Gastroesophageal sphincter (tissue), 4 donors: ENCODE data around the gene JAKMIP2. TPM values are rescaled to one million over a fixed set of nuclear protein-coding genes. Genes with fewer than 3 reads are reported as not detected.
A peak's percentile ranks its signal among the peaks of the same experiment; 100 is the strongest.
"Not testable (repeated sequence)": the region's sequence is repeated elsewhere in the genome, so short reads cannot be mapped to it uniquely, and the experiment has no call there.

Source experiments
- ATAC-seq: fragments of 150-250 bp; one replicate; pipeline ENCODE4 v1.9.1; 2016; ENCODE audit warnings: mild to moderate bottlenecking, moderate library complexity
- H3K27ac ChIP-seq, 4 donors: fragments of 200-600 bp; sonication (generic) in 3 of 4; 1 replicate in 3 of 4; 2 replicates in 1 of 4; pipeline ENCODE4 v1.5.1; 2016 to 2019
- H3K27me3 ChIP-seq: fragments of 200-600 bp; sonication (generic); one replicate; pipeline ENCODE4 v1.5.1; 2019
- H3K36me3 ChIP-seq, 2 donors: fragments of 200-600 bp; sonication (generic); one replicate each; pipeline ENCODE4 v1.5.1; 2019; ENCODE audit warnings: control low read depth in 1 of 2
- H3K4me1 ChIP-seq, 3 donors: fragments of 200-600 bp; sonication (generic); 1 replicate in 2 of 3; 2 replicates in 1 of 3; pipeline ENCODE4 v1.5.1; 2016 to 2019; ENCODE audit warnings: control low read depth in 2 of 3
- H3K4me3 ChIP-seq, 2 donors: fragments of 200-600 bp; sonication (generic); one replicate each; pipeline ENCODE4 v1.5.1; 2019; ENCODE audit warnings: mild to moderate bottlenecking in 1 of 2, moderate library complexity in 1 of 2
- H3K9me3 ChIP-seq, 3 donors: fragments of 200-600 bp; sonication (generic); one replicate each; pipeline ENCODE4 v1.5.1; 2017 to 2019; ENCODE audit warnings: control low read depth in 2 of 3
- EP300 ChIP-seq: sonication (generic); formaldehyde crosslinking; IDR thresholded peaks from one replicate; pipeline ENCODE4 v1.6.1; 2017; ENCODE audit warnings: antibody characterized with exemption, mild to moderate bottlenecking
- POLR2A ChIP-seq, 2 donors: fragments of 450-650 bp; IDR thresholded peaks; one replicate each; pipeline ENCODE4 v1.6.1; 2017; ENCODE audit warnings: antibody characterized with exemption in 2 of 2, mild to moderate bottlenecking in 2 of 2, moderate library complexity in 1 of 2
- POLR2AphosphoS5 ChIP-seq: sonication (generic); formaldehyde crosslinking; IDR thresholded peaks from one replicate; pipeline ENCODE4 v1.6.1; 2017; ENCODE audit warnings: antibody characterized with exemption
- WGBS, 2 donors: methylation state at CpG; one replicate each; pipeline ENCODE4 v1.1.5; 2018; ENCODE audit warnings: low coverage in 1 of 2; 5-methylcytosine and 5-hydroxymethylcytosine counted together
- total RNA-seq, 4 donors: library from RNA; depleted of rRNA; stranded (reverse); fragments of >200 nt; gene quantifications; one replicate each; pipeline ENCODE4 v1.1.0, GENCODE V29; 2016
- TF ChIP-seq, protein P1 (sequence below), 4 experiments: fragments of 200-600 bp in 2 of 4; fragments of 450-650 bp in 2 of 4; sonication (generic) in 1 of 4; IDR thresholded peaks; one replicate each; pipeline ENCODE4 v1.5.1; 2017 to 2019; ENCODE audit warnings: antibody characterized with exemption in 4 of 4, mild to moderate bottlenecking in 2 of 4, moderate library complexity in 2 of 4

JAKMIP2 gene
- total RNA-seq, 4 donors from 2014 or later: 0.62 to 2.3 (median 0.79) TPM

DNA sequence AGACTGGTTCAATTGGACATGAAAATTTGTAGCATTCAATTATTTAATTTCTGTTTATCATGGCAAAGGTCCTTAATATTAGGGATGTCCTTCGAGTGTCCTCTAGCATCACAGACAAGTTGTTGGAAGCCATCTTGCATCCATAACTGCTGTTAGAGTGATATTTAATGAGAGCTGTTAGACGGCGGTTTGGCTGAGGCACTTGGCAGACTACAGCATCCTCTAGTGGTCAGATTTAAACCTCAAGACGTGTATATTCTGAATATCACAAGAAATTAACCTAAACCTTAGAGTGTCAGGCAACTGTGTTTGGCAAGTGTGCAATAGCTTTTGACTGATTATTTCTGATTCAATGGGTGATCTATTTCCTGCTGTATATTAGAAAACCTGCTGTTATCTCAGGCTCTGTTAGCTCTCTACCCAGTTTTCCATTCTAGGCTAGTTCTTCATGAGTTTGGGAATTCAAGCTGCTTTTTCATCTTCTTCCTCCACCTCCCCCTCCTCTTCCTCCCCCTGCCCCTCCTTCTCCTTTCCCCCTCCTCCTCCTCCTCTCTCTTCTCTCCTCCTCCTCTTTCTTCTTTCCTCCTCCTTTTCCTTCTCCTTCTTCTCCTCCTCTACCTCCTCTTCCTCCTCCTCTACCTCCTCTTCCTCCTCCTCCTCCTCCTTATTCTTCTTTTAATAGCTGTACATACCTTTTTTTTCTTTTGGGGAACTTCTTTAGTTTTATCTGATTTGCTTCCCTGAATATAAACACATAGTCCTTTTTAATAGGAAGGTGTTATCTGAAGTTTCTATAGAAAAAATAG lies 40.4 kb upstream of the JAKMIP2 start:
- H3K4me3 ChIP-seq: no peak overlapping the region
- H3K9me3 ChIP-seq: no peaks in the 10 kb centered on the region
- H3K27ac ChIP-seq: no peak overlapping the region
- WGBS, 2 donors: 0% methylated on average over 1 to 3 of the region's 4 CpGs
- H3K27me3 ChIP-seq: no peaks in the 10 kb centered on the region
- TF ChIP-seq, protein P1, sequence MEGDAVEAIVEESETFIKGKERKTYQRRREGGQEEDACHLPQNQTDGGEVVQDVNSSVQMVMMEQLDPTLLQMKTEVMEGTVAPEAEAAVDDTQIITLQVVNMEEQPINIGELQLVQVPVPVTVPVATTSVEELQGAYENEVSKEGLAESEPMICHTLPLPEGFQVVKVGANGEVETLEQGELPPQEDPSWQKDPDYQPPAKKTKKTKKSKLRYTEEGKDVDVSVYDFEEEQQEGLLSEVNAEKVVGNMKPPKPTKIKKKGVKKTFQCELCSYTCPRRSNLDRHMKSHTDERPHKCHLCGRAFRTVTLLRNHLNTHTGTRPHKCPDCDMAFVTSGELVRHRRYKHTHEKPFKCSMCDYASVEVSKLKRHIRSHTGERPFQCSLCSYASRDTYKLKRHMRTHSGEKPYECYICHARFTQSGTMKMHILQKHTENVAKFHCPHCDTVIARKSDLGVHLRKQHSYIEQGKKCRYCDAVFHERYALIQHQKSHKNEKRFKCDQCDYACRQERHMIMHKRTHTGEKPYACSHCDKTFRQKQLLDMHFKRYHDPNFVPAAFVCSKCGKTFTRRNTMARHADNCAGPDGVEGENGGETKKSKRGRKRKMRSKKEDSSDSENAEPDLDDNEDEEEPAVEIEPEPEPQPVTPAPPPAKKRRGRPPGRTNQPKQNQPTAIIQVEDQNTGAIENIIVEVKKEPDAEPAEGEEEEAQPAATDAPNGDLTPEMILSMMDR (IDR thresholded peaks at IDR 0.05): peak; percentile 85 to 90 (median 88)
- TF ChIP-seq POLR2AphosphoS5: no peak
- H3K4me1 ChIP-seq: no peaks in the 10 kb centered on the region
- ATAC-seq: peak; percentile 51
- no peaks in the 10 kb centered on the region for H3K36me3 ChIP-seq

DNA sequence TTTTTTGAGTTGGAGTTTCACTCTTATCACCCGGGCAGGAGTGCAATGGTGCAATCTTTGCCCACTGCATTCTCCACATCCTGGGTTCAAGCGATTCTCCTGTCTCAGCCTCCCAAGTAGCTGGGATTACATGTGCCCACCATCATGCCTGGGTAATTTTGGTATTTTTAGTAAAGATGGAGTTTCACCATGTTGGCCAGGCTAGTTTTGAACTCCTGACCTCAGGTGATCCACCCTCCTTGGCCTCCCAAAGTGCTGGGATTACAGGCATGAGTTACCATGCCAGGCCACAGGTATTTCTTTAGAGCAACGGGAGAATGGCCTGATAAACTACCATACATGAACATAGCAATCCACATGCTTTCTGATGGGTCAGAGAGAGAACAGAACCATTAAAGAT lies 39.7 kb upstream of the JAKMIP2 start:
- H3K27ac ChIP-seq, ATAC-seq, H3K4me3 ChIP-seq, H3K4me1 ChIP-seq, H3K36me3 ChIP-seq, H3K9me3 ChIP-seq, H3K27me3 ChIP-seq: not testable (repeated sequence)
- WGBS, 2 donors: 80 to 93% methylated on average over 2 to 3 of the region's 3 CpGs

DNA sequence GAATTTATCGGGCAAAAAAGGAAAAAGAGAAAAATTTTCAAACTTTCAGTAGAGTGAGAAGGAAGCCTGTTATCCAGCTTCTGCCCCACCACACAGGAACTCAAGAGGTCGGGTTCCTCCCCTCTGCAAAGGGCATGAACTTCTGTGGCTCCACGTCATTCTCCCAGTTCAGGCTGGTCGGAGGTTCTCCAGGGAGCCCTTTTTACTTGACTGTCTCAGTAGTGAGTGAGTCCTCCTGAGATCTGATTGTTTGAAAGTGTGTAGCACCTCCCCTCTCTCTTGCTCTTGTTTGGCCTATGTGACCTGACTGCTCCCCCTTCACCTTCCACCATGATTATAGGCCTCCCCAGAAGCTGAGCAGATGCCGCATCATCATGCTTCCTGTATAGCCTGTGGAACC lies 39.2 kb upstream of the JAKMIP2 start:
- no peaks in the 10 kb centered on the region for H3K9me3 ChIP-seq
- no peaks in the 10 kb centered on the region for H3K27me3 ChIP-seq
- 90 to 100% methylated on average over 3 to 5 of the region's 5 CpGs for WGBS, 2 donors
- no peaks in the 10 kb centered on the region for H3K4me1 ChIP-seq
- no peak overlapping the region for H3K4me3 ChIP-seq
- ATAC-seq: no peak
- no peak for TF ChIP-seq POLR2AphosphoS5
- TF ChIP-seq, protein P1 (IDR thresholded peaks at IDR 0.05): no peak
- no peak for TF ChIP-seq POLR2A (IDR thresholded peaks at IDR 0.05)
- no peak for TF ChIP-seq EP300
- H3K36me3 ChIP-seq: no peaks in the 10 kb centered on the region
- H3K27ac ChIP-seq: no peak overlapping the region

DNA sequence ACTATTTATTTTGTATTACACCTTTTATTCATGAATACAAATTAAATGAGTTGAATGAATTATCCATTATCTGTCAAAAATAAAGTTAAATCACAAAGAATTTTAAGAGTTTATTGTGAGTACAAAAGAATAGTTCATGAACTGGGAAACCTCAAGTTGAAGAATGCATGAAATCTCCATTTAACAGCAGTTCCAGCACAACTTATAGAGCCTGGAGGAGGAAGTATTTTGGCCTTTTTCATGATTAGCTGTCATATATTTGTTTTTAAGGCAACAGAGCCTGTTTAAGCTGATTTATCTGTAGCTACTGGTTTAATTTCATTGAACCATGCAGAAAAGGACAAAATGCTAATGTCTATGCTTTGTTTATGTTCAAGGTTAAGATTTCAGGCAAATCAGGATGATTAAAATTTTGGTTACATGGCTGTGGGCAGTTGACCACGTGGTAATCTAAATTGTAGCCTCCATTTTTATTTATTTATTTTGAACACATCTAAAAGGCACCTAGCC lies 36.8 kb upstream of the JAKMIP2 start:
- Histone ChIP-seq H3K27me3 (no peaks in the 10 kb centered on the region), H3K4me1 (no peaks in the 10 kb centered on the region), H3K4me3 (no peak overlapping the region), H3K27ac (no peak overlapping the region), H3K9me3 (no peaks in the 10 kb centered on the region), H3K36me3 (no peaks in the 10 kb centered on the region)
- TF ChIP-seq EP300: no peak
- TF ChIP-seq, protein P1 (IDR thresholded peaks at IDR 0.05): no peak
- TF ChIP-seq POLR2A (IDR thresholded peaks at IDR 0.05): no peak
- TF ChIP-seq POLR2AphosphoS5: no peak
- 24% methylated on average over 1 of the region's 1 CpG; no CpG with 5 or more reads in 1 of the 2 donors for WGBS, 2 donors
- ATAC-seq: no peak

DNA sequence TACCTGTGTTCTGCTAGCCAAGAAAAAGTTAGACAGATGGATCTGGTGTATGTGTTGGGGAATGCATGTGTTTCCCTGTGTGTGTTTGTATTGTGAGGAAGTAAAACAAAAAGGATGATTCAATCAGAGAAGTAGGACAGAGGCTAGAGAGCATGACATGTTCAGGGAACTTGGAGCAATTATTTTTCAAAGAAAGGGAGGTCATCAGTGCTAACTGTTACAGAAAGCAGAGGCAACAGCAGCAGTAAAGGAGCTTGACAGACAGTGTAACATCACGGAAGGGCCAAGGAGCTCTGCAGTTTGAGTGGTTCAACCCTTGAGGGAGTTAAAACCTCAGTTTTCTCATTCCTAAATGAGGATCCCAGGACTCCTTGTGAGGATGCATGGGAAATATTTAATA lies 35.8 kb upstream of the JAKMIP2 start:
- Histone ChIP-seq H3K4me3 (no peak overlapping the region), H3K27ac (no peak overlapping the region), H3K27me3 (no peaks in the 10 kb centered on the region), H3K36me3 (no peaks in the 10 kb centered on the region), H3K4me1 (no peaks in the 10 kb centered on the region), H3K9me3 (no peaks in the 10 kb centered on the region)
- no peak for ATAC-seq
- WGBS, 2 donors: 60 to 67% methylated on average over 1 of the region's 1 CpG
- TF ChIP-seq POLR2AphosphoS5 (no peak), POLR2A (IDR thresholded peaks at IDR 0.05) (no peak)

DNA sequence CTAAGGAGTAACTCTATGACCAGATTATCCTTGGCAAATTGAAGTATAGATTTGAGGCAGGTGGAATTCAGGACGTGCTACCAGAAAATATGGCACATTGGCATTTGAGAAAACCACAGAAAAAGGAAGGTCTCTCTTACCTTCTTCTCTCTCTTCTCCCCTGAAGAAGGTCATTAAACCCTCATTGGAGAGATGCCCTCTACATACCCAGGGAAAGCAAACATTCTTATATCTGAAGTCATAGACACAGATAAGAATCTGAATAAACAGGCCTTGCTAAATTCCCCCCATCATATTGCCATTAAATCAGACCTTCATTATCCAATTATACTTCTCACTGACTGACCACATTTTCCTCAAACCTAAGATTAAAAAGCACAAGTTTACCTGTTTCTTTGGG lies 31.2 kb upstream of the JAKMIP2 start:
- H3K36me3 ChIP-seq: no peaks in the 10 kb centered on the region
- H3K27ac ChIP-seq: no peak overlapping the region
- 77% methylated on average over 1 of the region's 1 CpG; no CpG with 5 or more reads in 1 of the 2 donors for WGBS, 2 donors
- TF ChIP-seq POLR2AphosphoS5: no peak
- no peak for TF ChIP-seq EP300
- ATAC-seq: no peak
- no peaks in the 10 kb centered on the region for H3K4me1 ChIP-seq
- H3K9me3 ChIP-seq: no peaks in the 10 kb centered on the region
- no peaks in the 10 kb centered on the region for H3K27me3 ChIP-seq
- H3K4me3 ChIP-seq: no peak overlapping the region
